Measurements from ENCODE around the gene B3GNT8.

DNA sequence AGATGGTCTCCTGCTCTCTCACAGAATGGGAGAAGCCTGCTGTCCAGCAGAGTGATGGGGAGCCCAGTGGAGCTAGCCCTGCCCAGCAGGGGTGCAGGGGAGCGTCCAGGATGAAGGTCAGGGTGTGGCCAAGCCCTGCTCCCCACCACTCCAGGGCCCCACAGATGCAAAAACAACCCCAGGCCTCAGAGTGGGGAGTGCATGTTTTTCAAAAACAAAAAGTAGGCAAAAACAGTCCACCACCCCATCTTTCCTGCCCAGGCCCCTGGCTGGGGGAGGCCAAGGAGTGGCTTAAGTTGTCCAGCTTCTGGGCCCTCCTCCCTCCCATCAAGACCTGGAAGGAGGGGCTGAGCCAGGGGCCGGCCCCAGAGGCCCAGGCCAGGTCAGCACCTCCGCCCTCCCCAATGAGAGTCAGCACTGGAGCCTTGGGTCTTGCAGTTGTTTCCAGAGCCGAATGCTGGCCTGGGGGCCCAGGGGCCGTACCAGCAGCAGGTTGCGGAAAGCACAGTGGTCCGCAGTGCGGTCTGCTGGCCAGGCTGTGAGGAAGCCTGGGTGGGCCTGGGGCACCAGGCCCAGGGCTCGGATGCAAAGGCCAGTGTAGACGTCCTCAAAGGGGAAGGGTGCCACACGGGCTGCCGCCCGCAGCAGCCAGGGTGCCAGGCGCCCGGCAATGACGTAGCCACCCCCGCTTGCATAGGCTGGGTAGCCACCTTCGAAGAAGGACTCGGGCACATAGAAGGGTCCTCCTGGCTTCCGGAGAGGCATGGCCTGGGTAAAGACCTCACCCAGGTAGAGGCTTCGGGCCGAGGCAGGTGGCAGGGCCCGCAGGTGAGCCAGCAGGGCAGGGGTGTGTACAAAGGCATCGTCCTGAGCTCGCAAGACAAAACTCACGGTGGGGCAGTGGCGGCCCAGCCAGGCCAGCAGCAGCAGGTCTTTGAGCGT lies 1.7 kb downstream of the B3GNT8 start:
- TF ChIP-seq, protein P1, sequence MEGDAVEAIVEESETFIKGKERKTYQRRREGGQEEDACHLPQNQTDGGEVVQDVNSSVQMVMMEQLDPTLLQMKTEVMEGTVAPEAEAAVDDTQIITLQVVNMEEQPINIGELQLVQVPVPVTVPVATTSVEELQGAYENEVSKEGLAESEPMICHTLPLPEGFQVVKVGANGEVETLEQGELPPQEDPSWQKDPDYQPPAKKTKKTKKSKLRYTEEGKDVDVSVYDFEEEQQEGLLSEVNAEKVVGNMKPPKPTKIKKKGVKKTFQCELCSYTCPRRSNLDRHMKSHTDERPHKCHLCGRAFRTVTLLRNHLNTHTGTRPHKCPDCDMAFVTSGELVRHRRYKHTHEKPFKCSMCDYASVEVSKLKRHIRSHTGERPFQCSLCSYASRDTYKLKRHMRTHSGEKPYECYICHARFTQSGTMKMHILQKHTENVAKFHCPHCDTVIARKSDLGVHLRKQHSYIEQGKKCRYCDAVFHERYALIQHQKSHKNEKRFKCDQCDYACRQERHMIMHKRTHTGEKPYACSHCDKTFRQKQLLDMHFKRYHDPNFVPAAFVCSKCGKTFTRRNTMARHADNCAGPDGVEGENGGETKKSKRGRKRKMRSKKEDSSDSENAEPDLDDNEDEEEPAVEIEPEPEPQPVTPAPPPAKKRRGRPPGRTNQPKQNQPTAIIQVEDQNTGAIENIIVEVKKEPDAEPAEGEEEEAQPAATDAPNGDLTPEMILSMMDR (IDR thresholded peaks at IDR 0.05): no peak
- no peak for TF ChIP-seq TCF7L2 (IDR thresholded peaks at IDR 0.05; ENCODE audit: low read depth, low read length)
- no peak for TF ChIP-seq SIN3A (IDR thresholded peaks at IDR 0.05; ENCODE audit: borderline replicate concordance, insufficient read depth, low read depth, low read length)
- no peak for TF ChIP-seq POLR2AphosphoS5 (IDR thresholded peaks at IDR 0.05; ENCODE audit: low read depth, low read length)
